CD4-positive, CD25-positive, alpha-beta regulatory T cell (primary cell): Measurements from ENCODE around the gene NT5C. TPM values are rescaled to one million over a fixed set of nuclear protein-coding genes. Genes with fewer than 3 reads are reported as not detected.

Experiments
- ATAC-seq, 2 donors: fragments of 150-1000 bp; cut with Tn5 transposase; one replicate each; pipeline ENCODE4 v1.10.0; 2021; ENCODE audit warnings: low read depth in 2 of 2, moderate number of reproducible peaks in 2 of 2, moderate library complexity in 1 of 2
- DNase-seq, 3 donors: peaks; one replicate each; pipeline versions ENCODE4 v3.0.0 to v3.0.0-alpha.2; 2012 to 2022; ENCODE audit warnings: mixed read lengths in 1 of 3
- H3K27ac ChIP-seq: one replicate; pipeline ENCODE4 v1.7.0; 2013; ENCODE audit warnings: mild to moderate bottlenecking, low read length; ENCODE audit not compliant: insufficient read depth, poor library complexity, severe bottlenecking
- H3K27me3 ChIP-seq: one replicate; pipeline ENCODE4 v1.7.0; 2013; ENCODE audit warnings: low read length; ENCODE audit not compliant: control insufficient read depth, insufficient read depth
- H3K36me3 ChIP-seq: one replicate; pipeline ENCODE4 v1.7.0; 2013; ENCODE audit warnings: mild to moderate bottlenecking, low read length, moderate library complexity; ENCODE audit not compliant: control insufficient read depth, insufficient read depth
- H3K4me1 ChIP-seq: 2 replicates; pipeline ENCODE4 v1.7.0; 2013; ENCODE audit warnings: mild to moderate bottlenecking, low read length; ENCODE audit not compliant: insufficient read depth, control insufficient read depth, poor library complexity, severe bottlenecking
- H3K4me3 ChIP-seq: one replicate; pipeline ENCODE4 v1.7.0; 2013; ENCODE audit warnings: low read depth, mild to moderate bottlenecking, low read length, moderate library complexity
- H3K9me3 ChIP-seq, 2 experiments: 1 replicate in 1 of 2; 2 replicates in 1 of 2; pipeline ENCODE4 v1.7.0; 2013; ENCODE audit warnings: low read length in 2 of 2, mild to moderate bottlenecking in 1 of 2, moderate library complexity in 1 of 2; ENCODE audit not compliant: control insufficient read depth in 2 of 2
- H3K27ac Mint-ChIP-seq, 3 donors: one replicate each; pipeline ENCODE4 v1.8.0; 2020 to 2022; ENCODE audit warnings: mild to moderate bottlenecking in 3 of 3, mixed read lengths in 3 of 3, moderate library complexity in 2 of 3
- H3K27me3 Mint-ChIP-seq: one replicate; pipeline ENCODE4 v1.8.0; 2022; ENCODE audit warnings: mild to moderate bottlenecking, mixed read lengths
- H3K36me3 Mint-ChIP-seq: one replicate; pipeline ENCODE4 v1.8.0; 2020; ENCODE audit warnings: mixed read lengths
- H3K4me1 Mint-ChIP-seq, 4 donors: one replicate each; pipeline ENCODE4 v1.8.0; 2020 to 2022; ENCODE audit warnings: mixed read lengths in 4 of 4, mild to moderate bottlenecking in 1 of 4
- H3K4me3 Mint-ChIP-seq, 4 donors: one replicate each; pipeline ENCODE4 v1.8.0; 2020 to 2022; ENCODE audit warnings: mild to moderate bottlenecking in 4 of 4, mixed read lengths in 4 of 4, moderate library complexity in 3 of 4
- H3K9me3 Mint-ChIP-seq, 7 donors: one replicate each; pipeline ENCODE4 v1.8.0; 2020 to 2022; ENCODE audit warnings: mixed read lengths in 7 of 7, mild to moderate bottlenecking in 3 of 7, moderate library complexity in 2 of 7
- polyA plus RNA-seq, 4 donors: library from polyadenylated mRNA; unstranded; fragments of 300-500 nt; fragmentation: Illumina TruSeq; gene quantifications; one replicate each; pipeline ENCODE4 v1.2.3, GENCODE V29; 2021
- total RNA-seq: library from RNA; stranded (reverse); gene quantifications from one replicate; pipeline ENCODE4 v1.2.3, GENCODE V29; 2022

The NT5C gene
- total and polyA plus RNA-seq, 5 donors from 2014 or later = 31.6 to 66.9 (median 57.1) TPM

DNA sequence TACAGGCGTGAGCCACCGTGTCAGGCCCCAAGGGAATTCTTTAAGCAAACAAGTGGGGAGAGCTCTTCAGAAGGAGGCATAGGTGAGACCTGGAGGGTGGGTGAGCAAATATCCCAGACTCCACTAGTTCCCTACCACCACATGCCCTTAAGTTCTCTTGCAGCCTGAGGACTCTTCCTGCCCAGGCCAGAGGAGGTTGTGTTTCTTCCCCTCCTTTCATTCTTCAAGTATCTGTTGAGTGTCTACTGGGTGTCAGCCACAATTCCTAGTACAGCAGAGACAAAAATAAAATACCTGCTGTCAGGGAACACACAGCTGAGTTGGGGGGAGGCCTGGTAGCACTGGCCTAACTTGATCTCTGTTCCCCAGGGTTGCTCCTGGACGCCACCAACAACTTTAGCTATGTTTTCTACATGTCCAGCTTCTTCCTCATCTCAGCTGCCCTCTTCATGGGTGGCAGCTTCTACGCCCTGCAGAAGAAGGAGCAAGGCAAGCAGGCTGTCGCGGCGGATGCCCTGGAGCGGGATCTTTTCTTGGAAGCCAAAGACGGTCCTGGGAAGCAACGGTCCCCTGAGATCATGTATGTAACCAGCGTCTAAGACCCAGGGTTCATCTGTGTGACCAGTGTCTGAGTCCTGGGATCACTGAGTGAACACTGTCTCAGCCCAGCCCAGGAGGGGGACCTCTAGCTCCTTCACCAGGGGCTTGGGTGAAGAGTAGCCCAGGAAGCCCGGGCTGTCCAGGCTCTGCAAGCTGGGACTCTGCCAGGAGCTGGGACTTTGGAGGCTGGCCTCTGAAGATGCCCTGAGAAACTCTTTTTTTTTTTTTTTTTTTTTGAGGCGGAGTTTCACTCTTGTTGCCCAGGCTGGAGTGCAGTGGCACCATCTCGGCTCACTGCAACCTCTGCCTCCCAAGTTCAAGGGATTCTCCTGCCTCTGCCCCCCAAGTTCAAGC is 27.7 kb downstream of the NT5C start:
- H3K9me3 Mint-ChIP-seq = peaks cover 0 to 2% (median 0%) of the 10 kb centered on the region in 7 donors
- H3K36me3 Mint-ChIP-seq = peaks cover 2% of the 10 kb centered on the region
- no peak overlapping the region for H3K27ac ChIP-seq
- no peaks in the 10 kb centered on the region for H3K36me3 ChIP-seq
- DNase-seq = no peak
- peaks cover 3% of the 10 kb centered on the region for H3K4me1 ChIP-seq
- H3K27me3 Mint-ChIP-seq = no peaks in the 10 kb centered on the region
- H3K9me3 ChIP-seq = no peaks in the 10 kb centered on the region
- H3K27me3 ChIP-seq = no peaks in the 10 kb centered on the region
- H3K4me3 Mint-ChIP-seq = no peak overlapping the region
- peaks cover 0 to 7% (median 6%) of the 10 kb centered on the region in 4 donors for H3K4me1 Mint-ChIP-seq
- ATAC-seq = no peak
- no peak overlapping the region for H3K4me3 ChIP-seq
- peak overlapping the region in 1 of 3 donors; percentile 36 for H3K27ac Mint-ChIP-seq

DNA sequence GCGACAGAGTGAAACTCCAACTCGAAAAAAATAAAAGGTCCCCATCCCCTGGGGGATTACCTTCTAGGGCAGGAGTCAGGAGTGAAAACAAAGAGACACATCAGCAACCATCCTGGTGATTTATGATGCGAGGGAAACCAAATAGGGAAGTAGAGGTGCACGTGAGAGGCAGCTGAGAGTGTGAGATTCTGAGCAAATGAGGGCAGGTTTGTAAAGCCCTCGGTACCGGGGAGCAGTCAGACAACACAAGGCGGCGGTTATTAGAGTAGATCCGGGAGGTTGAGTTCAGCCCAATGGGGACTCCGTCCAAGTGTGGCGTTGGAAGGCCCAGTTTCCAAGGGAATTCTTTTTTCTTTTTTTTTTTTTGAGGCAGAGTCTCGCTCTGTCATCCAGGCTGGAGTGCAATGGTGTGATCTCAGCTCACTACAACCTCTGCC is 29.1 kb downstream of the NT5C start:
- DNase-seq (no peak), ATAC-seq (peak; percentile 22 to 43)
- Mint-ChIP-seq H3K27me3 (no peaks in the 10 kb centered on the region), H3K9me3 (peaks cover 0 to 2% (median 0%) of the 10 kb centered on the region in 7 donors), H3K36me3 (peaks cover 3% of the 10 kb centered on the region), H3K27ac (no peak overlapping the region), H3K4me3 (no peak overlapping the region), H3K4me1 (peaks cover 0 to 5% (median under 1%) of the 10 kb centered on the region in 4 donors)
- H3K27ac ChIP-seq = no peak overlapping the region
- no peaks in the 10 kb centered on the region for H3K4me1 ChIP-seq
- H3K36me3 ChIP-seq = no peaks in the 10 kb centered on the region
- no peaks in the 10 kb centered on the region for H3K9me3 ChIP-seq
- H3K27me3 ChIP-seq = no peaks in the 10 kb centered on the region
- no peak overlapping the region for H3K4me3 ChIP-seq

DNA sequence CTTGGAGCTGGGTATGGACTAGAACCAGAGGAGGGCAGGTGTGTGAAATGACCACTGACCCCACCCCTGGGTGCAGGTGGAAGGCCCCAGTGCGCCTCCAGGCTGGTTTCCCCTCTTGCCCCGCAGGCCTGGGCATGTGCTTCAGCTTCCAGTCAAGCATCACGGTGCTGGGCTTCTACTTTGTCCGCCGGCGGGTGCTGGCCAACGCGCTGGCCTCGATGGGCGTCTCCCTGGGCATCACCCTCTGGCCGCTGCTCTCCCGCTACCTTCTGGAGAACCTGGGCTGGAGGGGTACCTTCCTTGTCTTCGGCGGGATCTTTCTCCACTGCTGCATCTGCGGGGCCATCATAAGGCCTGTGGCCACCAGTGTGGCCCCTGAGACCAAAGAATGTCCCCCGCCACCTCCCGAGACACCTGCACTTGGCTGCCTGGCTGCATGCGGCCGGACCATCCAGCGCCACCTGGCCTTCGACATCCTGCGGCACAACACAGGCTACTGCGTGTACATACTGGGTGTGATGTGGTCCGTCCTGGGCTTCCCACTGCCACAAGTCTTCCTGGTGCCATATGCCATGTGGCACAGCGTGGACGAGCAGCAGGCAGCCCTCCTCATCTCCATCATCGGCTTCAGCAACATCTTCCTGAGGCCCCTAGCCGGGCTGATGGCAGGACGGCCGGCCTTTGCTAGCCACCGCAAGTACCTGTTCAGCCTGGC is 31.5 kb downstream of the NT5C start:
- Histone ChIP-seq H3K4me1 (no peaks in the 10 kb centered on the region), H3K27ac (no peak overlapping the region), H3K27me3 (no peaks in the 10 kb centered on the region), H3K4me3 (no peak overlapping the region), H3K9me3 (no peaks in the 10 kb centered on the region), H3K36me3 (no peaks in the 10 kb centered on the region)
- Mint-ChIP-seq H3K36me3 (peaks cover 3% of the 10 kb centered on the region), H3K27me3 (no peaks in the 10 kb centered on the region), H3K27ac (no peak overlapping the region), H3K4me3 (no peak overlapping the region), H3K9me3 (peaks cover 0 to 1% (median 0%) of the 10 kb centered on the region in 7 donors), H3K4me1 (no peaks in the 10 kb centered on the region)
- DNase-seq (no peak), ATAC-seq (no peak)

DNA sequence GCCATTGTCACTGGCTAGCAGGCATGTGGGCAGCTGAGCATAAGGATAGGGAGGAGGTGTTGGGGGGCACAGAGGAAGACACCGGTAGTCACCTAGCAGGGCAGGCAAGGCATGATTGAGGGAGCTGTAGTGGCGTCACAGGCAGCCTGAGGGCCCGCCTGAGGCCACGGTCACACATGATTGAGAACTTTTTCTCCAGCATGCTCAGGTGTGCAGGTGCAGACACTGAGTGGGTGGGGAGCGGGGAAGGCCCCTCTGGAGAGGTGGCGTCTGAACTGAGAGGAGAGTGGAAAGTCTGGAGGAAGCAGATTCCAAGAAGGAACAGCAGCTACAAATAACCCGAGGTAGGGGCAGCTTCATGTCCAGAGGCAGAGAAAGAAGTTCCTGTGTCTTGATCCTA is 32.7 kb downstream of the NT5C start:
- Mint-ChIP-seq H3K36me3 (peaks cover 3% of the 10 kb centered on the region), H3K27me3 (no peaks in the 10 kb centered on the region), H3K27ac (peak overlapping the region in 1 of 3 donors; percentile 26), H3K4me1 (no peaks in the 10 kb centered on the region), H3K4me3 (no peak overlapping the region), H3K9me3 (peaks cover 0 to 1% (median 0%) of the 10 kb centered on the region in 7 donors)
- DNase-seq = no peak
- Histone ChIP-seq H3K4me3 (no peak overlapping the region), H3K27ac (no peak overlapping the region), H3K36me3 (no peaks in the 10 kb centered on the region), H3K4me1 (no peaks in the 10 kb centered on the region), H3K9me3 (no peaks in the 10 kb centered on the region), H3K27me3 (no peaks in the 10 kb centered on the region)
- ATAC-seq = no peak

DNA sequence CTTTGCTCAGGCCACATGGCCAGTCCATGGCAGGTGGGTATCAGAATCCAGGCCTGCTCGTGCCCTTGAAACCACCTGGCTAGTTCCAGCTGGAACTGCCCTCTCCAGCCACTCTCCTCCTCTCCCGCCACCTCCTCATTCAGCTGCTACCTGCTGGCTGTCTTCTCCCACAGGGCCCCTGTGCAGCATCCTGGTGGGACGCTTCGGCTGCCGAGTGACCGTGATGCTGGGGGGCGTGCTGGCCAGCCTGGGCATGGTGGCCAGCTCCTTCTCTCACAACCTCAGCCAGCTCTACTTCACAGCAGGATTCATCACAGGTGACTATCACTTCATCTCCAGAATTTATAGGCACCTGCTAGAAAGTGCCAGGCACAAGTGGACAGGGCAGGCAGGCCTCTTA is 33.7 kb downstream of the NT5C start:
- Histone ChIP-seq H3K4me1 (no peaks in the 10 kb centered on the region), H3K27me3 (no peaks in the 10 kb centered on the region), H3K4me3 (no peak overlapping the region), H3K27ac (no peak overlapping the region), H3K36me3 (no peaks in the 10 kb centered on the region), H3K9me3 (no peaks in the 10 kb centered on the region)
- Mint-ChIP-seq H3K27ac (no peak overlapping the region), H3K36me3 (peaks cover 3% of the 10 kb centered on the region), H3K4me3 (no peak overlapping the region), H3K27me3 (no peaks in the 10 kb centered on the region), H3K9me3 (peaks cover 0 to 1% (median 0%) of the 10 kb centered on the region in 7 donors), H3K4me1 (no peaks in the 10 kb centered on the region)
- DNase-seq (no peak), ATAC-seq (no peak)

DNA sequence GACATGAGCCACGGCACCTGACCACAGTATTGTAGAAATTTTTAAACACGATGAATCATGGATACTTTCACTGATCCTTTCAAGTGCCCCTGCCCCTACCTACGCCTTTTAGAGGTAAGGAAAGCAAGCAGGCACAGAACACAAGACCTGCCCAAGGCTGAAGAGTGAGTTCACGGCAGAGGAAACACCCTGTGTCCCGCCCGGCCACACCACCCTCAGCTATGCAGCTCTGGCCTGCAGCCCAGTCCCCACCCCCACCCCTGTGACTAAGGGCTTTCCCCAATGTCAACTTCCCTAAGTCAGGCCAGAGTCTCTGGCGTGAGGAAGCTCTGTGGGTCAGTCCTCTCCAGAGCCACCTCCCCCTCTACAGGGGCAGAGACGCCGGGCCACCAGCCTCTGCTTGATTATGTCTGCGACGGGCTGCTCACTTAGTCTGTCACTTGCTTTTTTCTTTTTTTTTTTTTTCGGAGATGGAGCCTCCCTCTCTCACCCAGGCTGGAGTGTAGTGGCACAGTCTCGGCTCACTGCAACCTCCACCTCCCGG is 35.4 kb downstream of the NT5C start:
- ATAC-seq = peak; percentile 11 to 20
- peaks cover 0 to 7% (median 3%) of the 10 kb centered on the region in 4 donors for H3K4me1 Mint-ChIP-seq
- H3K27ac ChIP-seq = no peak overlapping the region

DNA sequence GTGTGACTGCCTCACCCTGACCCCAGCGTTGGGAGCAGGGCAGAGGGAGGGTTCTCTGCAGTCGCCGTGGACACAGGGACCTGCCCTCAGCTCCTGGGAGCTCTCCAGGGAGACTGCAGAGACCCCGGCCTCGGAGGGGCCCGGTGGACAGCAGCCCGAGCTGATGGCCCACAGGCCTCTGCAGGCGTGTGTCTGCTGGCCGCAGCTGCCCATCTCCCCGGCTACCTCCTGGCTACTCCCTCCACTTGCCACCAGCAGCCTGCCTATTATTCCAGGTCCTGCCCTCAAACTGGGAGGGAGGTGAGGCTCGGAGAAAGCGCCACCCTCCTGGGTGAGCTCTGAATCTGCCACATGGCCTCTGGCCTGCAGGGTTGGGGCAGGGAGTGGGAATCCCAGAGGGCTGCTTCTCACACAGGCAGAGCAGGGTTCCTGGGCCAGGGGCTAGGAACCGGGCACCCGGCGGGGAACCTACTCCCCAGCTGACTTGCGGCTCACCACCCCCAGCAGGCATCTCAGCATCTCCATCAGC is 36.6 kb downstream of the NT5C start:
- no peaks in the 10 kb centered on the region for H3K36me3 ChIP-seq
- no peak for ATAC-seq

More for the DNA sequence above, 35.4 kb downstream of the NT5C start:
- Histone ChIP-seq H3K4me3 (no peak overlapping the region), H3K9me3 (no peaks in the 10 kb centered on the region), H3K36me3 (no peaks in the 10 kb centered on the region), H3K27me3 (no peaks in the 10 kb centered on the region), H3K4me1 (no peaks in the 10 kb centered on the region)
- no peak for DNase-seq
- Mint-ChIP-seq H3K36me3 (peaks cover 3% of the 10 kb centered on the region), H3K9me3 (peaks cover 0 to 1% (median 0%) of the 10 kb centered on the region in 7 donors), H3K4me3 (no peak overlapping the region), H3K27me3 (no peaks in the 10 kb centered on the region), H3K27ac (no peak overlapping the region)

More for the DNA sequence above, 36.6 kb downstream of the NT5C start:
- Histone ChIP-seq H3K4me3 (no peak overlapping the region), H3K27ac (no peak overlapping the region), H3K9me3 (no peaks in the 10 kb centered on the region), H3K4me1 (no peaks in the 10 kb centered on the region), H3K27me3 (no peaks in the 10 kb centered on the region)
- Mint-ChIP-seq H3K27ac (no peak overlapping the region), H3K9me3 (peaks cover 0 to 1% (median 0%) of the 10 kb centered on the region in 7 donors), H3K27me3 (no peaks in the 10 kb centered on the region), H3K36me3 (peaks cover 3% of the 10 kb centered on the region), H3K4me3 (no peak overlapping the region), H3K4me1 (peaks cover 0 to 12% (median 9%) of the 10 kb centered on the region in 4 donors)
- no peak for DNase-seq
